Dermis microvascular lymphatic vessel endothelial cell (primary cell): ENCODE data around the gene GADD45GIP1. TPM values are rescaled to one million over a fixed set of nuclear protein-coding genes. Genes with fewer than 3 reads are reported as not detected.
"Not testable (repeated sequence)": the region's sequence is repeated elsewhere in the genome, so short reads cannot be mapped to it uniquely, and the experiment has no call there.

Experiments
- DNase-seq, 2 donors: peaks; one replicate each; pipeline versions ENCODE4 v3.0.0 to v3.0.0-alpha.2; 2010; ENCODE audit warnings: low read depth in 2 of 2
- total RNA-seq: library from RNA; depleted of rRNA; stranded (reverse); fragments of >200 nt; gene quantifications from 2 replicates; pipeline ENCODE4 v1.2.1, GENCODE V29; 2014

The GADD45GIP1 gene
- total RNA-seq, 1 donor from 2014 or later: 17.6 TPM

DNA sequence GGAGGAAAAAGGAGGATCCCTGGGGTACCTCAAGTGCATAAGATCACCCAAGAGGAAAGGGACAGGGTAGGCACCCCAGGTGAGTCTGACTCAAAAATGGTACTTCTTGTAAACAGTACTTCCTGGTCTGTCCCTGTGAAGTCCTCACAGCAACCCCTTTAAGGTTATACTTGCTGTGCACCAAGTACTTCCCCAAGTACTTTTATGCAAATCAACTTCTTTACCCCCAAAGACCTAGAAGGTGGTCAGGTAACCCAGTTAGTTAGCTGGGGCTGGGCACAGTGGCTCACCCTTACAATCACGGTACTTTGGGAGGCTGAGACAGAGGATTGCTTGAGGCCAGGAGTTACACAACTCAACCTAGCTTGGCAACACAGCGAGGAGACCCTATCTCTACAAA, 16.1 kb downstream of the GADD45GIP1 start:
- no peak for DNase-seq

DNA sequence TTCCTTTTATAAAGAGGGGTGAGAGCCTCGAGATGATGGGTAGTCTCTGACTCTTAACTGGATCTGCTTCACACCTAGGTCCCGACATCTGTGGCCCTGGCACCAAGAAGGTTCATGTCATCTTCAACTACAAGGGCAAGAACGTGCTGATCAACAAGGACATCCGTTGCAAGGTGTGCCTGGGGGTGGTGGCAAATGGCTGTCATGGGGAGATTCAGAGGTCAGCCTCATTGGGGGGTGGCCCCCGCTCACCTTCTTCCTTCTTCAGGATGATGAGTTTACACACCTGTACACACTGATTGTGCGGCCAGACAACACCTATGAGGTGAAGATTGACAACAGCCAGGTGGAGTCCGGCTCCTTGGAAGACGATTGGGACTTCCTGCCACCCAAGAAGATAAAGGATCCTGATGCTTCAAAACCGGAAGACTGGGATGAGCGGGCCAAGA, 17.0 kb downstream of the GADD45GIP1 start:
- DNase-seq: peak in 1 of 2 donors; percentile 23

DNA sequence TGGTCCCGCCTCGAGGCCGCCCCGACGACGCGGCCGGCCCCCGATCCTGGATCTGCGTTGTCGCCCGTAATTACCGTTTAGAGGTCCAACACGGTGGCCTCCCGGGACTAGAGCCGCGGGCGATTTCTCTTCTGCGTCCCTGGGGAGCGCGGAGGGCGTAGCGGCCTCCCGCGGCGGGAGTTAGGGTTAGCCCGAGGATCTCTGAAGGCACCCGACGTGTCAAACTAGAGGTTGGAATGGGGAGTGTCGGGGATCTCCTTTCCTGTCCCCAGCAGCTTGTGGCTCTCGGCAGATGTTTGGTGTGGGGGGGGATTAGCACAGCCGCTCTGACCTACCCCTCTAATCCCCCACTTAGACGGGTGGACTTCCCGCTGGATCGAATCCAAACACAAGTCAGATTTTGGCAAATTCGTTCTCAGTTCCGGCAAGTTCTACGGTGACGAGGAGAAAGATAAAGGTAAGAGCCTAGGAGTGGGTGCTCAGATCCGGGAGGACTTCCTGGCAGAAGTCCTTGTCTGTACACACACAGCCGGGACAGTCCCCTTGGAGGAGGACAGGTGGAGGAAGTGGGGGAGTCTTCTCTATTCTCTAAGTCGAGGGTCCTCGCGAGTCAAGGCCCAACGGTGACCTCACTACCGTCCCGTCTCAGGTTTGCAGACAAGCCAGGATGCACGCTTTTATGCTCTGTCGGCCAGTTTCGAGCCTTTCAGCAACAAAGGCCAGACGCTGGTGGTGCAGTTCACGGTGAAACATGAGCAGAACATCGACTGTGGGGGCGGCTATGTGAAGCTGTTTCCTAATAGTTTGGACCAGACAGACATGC, 18.0 kb downstream of the GADD45GIP1 start:
- peak in 1 of 2 donors; percentile 55 for DNase-seq

DNA sequence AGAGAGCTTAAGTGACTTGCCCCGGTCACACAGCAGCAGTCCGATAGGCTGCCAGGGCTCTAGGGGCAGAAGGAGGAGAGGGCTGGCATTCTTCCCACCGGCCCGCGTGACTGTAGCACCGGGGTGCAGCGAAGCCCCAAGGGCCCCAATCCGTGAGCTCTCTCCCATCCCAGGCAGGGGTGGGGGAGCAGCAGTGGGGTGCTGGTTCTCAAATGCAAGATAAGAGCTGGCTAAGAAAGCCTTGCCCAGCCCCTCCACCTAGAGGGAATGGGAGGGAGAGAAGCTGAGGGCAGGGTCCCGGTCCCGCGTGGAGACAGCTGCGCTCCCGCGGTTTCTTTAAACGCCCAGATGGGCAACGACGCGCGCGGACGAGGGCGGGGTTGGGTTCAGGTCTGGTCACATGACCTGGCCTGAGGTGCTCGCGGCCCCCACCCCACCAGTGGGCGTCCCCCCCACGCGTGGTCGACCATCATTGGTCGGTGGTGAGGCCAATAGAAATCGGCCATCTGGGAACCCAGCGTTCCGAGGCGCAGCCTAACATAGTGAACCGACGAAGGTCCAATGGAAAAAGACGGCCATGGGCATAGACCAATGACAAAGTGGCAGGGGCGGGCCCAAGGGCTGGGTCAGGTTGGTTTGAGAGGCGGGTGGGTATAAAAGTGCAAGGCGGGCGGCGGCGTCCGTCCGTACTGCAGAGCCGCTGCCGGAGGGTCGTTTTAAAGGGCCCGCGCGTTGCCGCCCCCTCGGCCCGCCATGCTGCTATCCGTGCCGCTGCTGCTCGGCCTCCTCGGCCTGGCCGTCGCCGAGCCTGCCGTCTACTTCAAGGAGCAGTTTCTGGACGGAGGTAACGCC, 18.9 kb downstream of the GADD45GIP1 start, which contains the start of gene CALR:
Gene CALR (plus strand): TSS at position 683 of the 852 bp plus-strand sequence. CDS start 71 bp downstream, at position 754.
- peak; percentile 99 to 100 for DNase-seq

DNA sequence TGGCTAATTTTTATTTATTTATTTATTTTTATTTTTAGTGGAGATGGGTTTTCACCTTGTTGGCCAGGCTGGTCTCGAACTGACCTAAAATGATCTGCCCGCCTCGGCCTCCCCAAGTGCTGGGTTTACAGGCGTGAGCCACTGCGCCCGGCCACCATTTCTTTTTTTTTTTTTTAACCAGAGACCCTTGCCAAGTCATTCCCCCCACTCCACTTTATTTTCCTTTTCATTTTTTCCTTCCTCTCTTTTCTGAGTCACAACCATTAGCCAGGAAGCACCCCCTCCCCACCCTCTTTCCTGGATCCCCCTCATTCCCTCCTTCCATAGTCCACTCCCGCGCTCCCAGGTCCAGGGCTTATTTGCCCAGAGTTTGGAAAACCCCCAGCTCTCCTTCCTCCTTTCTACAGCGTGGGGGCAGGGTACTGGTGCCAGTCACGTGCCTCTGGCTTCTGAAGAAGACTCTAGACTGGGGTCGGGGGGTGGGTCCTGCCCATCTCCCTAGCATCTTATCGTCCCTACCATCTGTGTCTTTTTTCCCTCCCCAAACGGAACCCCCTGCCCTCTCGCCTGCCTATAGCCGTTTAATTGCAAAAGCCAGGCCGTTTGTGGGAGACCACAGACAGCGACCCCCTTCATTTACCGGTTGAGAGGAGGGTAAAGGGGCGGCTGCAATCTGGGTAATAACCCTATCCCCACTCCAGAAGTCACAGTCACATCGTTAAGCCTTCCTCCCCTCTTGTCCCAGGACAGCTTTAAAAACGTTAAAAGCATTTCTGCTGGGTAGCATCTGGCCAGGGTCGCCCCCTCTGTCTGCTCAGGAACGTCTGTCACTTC, 19.7 kb downstream of the GADD45GIP1 start:
- peak in 1 of 2 donors; percentile 81 for DNase-seq

DNA sequence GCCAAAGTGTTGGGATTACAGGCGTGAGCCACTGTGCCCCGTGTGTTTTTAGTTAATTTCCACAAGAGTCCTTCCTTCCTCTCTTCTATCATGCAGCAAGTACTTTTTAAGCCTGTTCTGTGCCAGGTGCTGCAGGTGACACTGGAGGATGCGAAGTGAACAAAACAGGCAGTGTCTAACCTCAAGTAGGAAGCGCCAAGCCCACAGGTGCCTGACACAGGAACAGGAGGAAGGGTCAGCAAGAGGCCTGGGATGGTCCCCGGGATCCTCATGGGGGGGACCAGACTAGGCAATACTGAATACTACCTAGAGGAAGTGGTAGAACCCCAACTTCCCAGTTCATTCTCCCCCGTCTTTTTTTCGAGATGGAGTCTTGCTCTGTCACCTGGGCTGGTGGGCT, 20.4 kb downstream of the GADD45GIP1 start:
- DNase-seq: no peak

DNA sequence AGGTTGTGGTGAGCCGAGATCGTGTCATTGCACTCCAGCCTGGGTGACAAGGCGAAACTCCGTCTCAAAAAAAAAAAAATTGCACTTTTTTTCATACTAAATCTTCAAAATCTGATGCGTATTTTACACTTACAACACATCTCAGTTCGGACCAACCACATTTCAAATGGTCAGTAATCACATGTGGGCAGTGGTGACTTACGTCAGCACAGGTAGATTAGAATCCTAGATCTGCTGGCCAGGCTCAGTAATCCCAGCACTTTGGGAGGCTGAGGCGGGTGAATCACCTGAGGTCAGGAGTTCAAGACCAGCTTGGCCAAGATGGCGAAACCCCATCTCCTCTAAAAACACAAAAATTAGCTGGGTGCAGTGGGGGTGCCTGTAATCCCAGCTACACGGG, 22.0 kb downstream of the GADD45GIP1 start:
- DNase-seq: no peak

DNA sequence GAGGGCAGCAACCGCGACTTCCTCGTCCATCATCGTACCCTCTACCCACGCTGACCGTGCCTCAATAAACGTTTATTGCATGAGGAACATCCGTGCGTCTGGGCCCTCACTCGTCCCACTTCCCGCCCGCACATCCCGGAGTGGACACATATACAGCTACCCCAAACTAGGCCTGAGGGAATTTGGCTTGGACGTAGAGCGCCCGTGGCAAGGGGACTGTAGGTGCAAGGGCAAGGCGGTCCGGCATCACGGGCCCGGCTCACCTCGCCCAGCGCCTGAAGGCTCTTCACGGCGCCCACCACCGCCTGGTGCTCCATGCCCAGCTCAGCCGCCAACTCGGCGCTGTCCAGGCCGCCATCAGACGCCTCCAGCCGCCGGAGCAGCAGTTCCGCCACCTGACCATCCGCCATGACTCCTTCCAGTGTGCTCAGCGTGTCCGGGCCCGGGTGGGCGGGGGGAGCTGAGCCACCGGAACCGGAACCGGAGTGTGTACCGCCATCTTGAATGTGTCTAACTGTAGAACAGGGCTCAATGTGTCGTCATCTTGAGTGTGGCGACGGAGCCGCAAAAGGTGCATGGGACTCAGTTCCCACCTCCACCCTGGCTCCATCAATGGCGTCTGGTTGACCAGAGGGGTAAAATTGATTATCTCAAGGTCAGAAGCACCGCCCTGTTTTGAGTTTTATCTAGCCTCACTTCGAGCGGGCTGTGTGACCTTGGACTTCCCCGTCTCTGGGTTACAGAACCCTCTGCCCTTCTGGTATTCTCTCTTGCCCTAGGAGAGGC, 23.5 kb downstream of the GADD45GIP1 start, which contains the start of gene FARSA:
Gene FARSA (minus strand): TSS at position 425 of the 786 bp plus-strand sequence. CDS start 15 bp downstream, at position 410.
- peak; percentile 78 to 93 for DNase-seq

DNA sequence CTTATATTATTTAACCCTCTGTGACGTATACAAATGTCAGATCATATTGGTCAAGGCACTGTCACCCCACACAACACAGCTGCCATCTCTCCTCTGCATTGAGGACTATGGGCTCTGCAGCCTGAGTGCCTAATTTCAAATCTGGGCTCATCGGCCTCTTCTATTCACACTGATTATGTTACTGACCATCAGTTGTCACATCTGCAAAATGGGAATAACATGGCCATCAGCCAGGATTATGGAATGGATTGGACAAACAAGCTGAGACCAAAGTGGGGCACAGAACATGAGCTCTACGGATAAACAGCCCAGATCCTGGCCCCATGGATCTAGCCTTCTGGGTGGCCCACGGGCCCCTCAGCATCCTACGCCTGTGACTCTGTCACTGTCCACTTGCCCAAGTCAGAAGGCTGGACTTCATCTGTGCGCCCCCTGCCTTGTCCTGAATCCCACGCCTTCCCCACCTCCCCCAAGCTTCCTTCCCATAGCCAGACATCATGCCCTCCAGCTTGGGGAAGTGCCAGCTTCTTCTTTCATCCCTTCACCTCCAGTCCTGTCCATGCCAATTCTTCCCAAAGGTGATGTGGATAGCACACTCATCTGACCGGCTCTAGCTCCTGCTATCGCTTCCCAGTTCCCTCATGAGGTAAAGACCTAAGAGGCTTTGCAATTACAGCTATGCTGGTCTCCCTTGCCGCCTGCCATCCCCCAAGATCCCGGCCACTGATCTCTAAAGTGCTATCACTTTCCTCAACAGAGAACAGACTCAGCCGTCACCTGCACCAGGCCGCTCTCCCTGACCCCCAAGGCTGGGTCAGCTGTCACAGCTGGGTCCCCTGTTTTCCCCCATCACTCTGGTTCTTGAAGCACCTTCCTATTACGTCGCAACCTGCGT, 24.4 kb downstream of the GADD45GIP1 start:
- no peak for DNase-seq

DNA sequence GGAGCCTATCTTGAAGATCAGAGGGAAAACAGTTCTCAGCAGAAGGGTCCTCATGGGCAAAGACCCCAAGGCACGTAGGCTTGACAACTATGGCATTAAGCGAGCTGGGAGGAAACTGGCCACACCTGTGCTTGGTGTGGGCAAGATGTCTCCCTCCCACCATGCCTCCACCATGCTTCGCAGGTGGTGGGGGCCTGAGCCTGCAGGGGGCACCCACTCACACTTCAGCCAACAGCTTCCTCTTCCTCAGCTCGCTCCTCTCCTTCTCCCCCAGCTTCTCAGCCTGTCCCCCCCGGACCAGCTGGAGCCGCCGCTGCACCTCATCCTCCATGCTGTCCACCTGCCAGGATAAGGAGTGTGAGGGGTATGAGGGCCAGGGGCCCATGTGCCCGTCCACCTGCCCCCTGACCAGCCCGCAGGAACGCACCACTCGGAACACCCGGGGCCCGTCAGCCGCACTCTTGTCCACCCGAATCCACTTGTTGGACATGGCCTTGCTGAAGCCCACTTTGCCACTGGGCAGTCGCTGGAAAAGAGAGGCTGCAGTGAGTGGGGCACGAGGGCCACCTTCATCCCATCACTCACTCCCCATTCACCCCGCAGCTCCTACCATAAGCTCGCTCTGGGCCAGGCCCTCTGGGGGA, 26.9 kb downstream of the GADD45GIP1 start:
- DNase-seq: no peak

DNA sequence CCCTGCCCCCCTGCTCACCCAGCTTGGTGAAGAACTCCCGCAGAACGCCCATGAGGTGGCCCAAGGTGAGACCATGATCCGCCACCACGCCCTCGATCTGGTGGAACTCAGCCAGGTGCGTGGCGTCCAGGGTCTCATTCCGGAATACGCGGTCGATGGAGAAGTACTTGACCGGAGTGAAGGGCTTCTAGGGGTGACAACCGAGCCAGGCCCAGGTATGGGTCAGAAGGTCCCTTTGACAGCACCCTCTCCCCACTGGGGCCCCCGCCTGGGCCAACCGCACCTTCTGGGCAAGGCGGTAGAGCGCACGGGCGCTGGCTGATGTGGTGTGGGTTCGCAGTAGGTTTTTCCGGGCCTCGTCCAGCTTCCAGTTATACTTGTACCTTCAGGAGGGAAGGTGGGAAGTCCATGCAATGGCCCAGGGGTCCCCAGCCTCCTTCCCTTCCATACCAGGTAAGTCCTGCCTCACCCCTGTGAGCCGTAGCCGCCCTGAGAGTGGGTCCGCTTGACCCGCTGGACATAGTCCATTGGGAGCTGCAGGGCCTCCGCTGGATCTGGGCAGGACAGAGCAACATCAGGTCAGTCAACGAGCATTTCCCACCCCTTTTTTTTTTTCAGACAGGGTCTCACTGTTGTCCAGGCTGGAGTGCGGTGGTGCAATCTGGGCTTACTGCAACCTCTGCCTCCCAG, 32.3 kb downstream of the GADD45GIP1 start:
- DNase-seq: no peak

DNA sequence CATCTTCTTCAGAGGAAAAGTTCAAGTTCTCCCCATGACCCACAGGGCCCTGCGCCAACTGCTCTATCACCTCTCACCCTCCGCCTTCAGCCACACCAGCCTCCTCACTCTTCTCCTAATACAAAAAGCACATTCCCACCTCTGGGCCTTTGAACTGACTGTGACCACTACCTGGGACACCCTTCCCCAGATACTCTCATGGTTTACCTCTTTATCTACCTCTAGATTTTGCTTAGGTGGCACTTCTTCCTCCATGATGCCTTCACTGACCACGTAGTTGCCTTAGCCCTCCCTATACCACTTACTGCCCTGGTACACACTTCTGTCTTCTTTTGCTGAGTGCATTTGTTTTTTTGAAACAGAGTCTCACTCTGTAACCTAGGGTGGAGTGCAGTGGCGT, 34.1 kb downstream of the GADD45GIP1 start:
- no peak for DNase-seq

DNA sequence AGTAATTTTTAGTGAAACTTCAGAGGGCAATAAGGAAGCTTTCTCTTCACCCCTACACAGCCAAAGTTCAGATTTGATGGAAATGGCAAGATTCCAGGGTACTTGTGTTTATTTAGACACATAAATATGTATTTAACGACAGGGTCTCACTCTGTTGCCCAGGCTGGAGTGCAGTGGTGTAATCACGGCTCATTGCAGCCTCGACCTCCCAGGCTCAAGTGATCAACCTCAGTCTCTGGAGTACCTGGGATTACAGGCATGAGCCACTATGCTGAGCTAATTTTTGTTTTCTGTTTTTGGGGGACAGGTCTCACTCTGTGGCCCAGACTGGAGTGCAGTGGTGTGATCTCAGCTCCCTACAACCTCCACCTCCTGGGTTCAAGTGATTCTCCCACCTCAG, 36.0 kb downstream of the GADD45GIP1 start:
- no peak for DNase-seq

DNA sequence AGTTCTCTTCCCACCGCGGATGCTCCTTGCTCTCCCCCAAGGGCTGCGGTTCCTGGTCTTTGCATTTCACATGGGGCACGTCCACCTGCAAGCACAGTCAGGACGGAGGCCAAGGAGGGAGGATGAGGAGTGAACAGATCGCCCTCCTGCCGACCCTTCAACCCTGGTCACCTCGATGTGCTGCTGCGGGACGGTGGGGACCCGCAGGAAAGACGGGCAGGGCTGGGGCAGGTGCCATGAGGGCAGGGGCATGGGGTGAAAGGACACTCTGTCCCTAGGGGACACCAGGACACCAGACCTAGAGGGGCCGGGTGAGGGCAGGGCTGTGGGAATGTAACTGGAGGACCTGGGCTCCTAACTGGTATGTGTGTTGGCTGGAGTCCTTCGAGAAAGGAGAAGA, 38.8 kb downstream of the GADD45GIP1 start:
- no peak for DNase-seq

DNA sequence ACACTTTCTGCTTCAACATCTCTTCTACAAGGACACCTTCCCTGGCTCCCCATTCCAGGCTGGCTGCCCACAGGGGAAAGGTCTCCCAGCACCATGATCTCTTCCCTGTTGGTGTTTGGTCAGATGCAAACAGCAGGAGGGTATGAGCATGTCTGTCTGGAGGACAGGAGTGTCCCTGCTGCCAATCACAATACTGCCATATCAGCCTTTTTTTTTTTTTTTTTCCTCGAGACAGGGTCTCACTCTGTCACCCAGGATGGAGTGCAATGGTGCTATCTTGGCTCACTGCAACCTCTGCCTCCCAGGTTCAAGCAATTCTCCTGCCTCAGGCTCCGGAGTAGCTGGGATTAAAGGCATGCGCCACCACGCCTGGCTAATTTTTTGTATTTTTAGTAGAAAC, 41.2 kb downstream of the GADD45GIP1 start:
- DNase-seq: not testable (repeated sequence)

DNA sequence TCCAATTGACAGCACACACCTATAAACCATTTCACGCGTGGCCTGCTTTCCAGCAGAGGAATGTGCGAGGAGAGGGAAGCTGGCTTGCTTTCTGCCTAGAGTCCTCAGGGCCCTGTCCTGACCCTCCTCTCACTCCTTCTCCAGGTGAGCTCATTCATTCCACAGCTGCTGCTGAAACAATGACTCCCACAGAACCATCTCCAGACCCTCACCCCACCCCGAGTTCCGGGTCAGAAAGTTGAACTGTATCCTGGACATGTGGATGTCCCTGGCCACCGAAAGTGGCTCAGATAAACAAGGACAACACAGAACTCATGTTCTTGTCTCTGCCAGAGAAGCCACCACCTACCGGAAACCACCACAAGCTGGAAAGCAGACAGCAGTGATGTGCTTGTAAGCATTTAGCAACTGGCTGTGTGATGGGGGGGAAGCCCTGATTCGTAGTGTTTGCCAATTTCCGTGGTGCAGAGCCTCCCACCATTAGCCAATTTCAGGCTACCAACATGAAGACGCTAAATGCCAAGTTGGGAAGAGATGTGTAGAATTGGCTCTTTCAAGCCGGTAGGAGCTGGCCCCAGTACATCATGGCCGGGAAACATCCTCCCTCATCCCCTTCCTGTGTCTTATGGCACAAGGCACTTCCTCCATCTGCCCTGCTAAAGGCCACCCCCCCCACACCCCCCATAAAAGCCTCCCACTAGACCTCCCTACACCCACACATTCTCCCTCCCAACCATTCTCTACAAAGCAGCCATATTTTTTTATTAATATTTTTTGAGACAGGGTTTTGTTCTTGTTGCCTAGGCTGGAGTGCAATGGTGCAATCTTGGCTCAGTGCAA, 43.0 kb downstream of the GADD45GIP1 start:
- peak in 1 of 2 donors; percentile 22 for DNase-seq

DNA sequence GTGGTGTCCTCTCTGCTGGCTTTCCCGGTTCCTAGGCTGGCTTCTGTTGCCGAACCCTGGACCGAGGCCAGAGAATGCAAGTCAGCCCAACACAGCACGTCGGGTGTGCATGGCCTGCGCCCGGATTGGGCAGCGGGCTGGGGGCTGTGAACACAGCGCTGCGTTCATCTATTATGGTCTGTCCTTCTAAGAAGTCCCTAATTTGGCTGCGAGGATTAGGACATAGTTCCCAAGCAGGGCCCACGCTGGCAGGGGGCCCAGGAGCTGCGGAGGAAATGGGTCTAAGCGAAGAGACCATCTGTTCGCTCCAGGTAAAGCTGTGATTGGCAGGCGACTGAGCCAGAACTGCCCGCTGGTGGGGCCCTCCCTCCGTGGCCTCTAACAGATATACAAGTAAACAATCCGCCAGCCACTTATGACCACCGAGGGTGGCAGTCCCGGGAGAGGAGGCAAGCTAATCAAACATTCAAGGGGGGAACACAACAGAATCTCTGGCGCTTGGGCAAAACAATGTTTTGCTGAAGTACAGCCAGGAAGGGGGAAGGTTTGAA, 43.9 kb downstream of the GADD45GIP1 start:
- peak in 1 of 2 donors; percentile 42 for DNase-seq
